GM21737 (cell line): ENCODE measurements around the gene PLXNA1.
A peak's percentile ranks its signal among the peaks of the same experiment; 100 is the strongest.

Experiments
- ATAC-seq: cut with Tn5 transposase; IDR thresholded peaks from one replicate; pipeline ENCODE4 v1.9.1; 2021; ENCODE audit warnings: mild to moderate bottlenecking, moderate library complexity; ENCODE audit not compliant: unreplicated experiment

PLXNA1 gene

GRCh38 chr3:126982471-126983175 is at the start of gene PLXNA1:
Gene PLXNA1, plus strand, starts transcription at chr3:126983115. Its CDS starts 5,479 bp downstream, at chr3:126988594.
- peak; percentile 66 for ATAC-seq

- ATAC-seq: no peak
Measured at GRCh38 chr3:126934031-126934531, 48.8 kb upstream of the PLXNA1 start.

GRCh38 chr3:126934991-126935390 is 47.9 kb upstream of the PLXNA1 start:
- no peak for ATAC-seq

- no peak for ATAC-seq
Measured at GRCh38 chr3:126935756-126936509, 47.0 kb upstream of the PLXNA1 start.

GRCh38 chr3:126936853-126937425 is 46.0 kb upstream of the PLXNA1 start:
- ATAC-seq: no peak

GRCh38 chr3:126937533-126937932 is 45.4 kb upstream of the PLXNA1 start:
- no peak for ATAC-seq

- no peak for ATAC-seq
Measured at GRCh38 chr3:126937973-126938372, 44.9 kb upstream of the PLXNA1 start.

GRCh38 chr3:126938520-126939337 is 44.2 kb upstream of the PLXNA1 start:
- ATAC-seq: no peak

GRCh38 chr3:126939338-126939718 is 43.6 kb upstream of the PLXNA1 start:
- no peak for ATAC-seq

- no peak for ATAC-seq
Measured at GRCh38 chr3:126939733-126940132, 43.2 kb upstream of the PLXNA1 start.

GRCh38 chr3:126941721-126942270 is 41.1 kb upstream of the PLXNA1 start:
- ATAC-seq: no peak

GRCh38 chr3:126944089-126944965 is 38.6 kb upstream of the PLXNA1 start:
- no peak for ATAC-seq

- ATAC-seq: no peak
Measured at GRCh38 chr3:126945171-126945721, 37.7 kb upstream of the PLXNA1 start.

- no peak for ATAC-seq
Measured at GRCh38 chr3:126945891-126946290, 37.0 kb upstream of the PLXNA1 start.

- ATAC-seq: no peak
Measured at GRCh38 chr3:126946405-126946804, 36.5 kb upstream of the PLXNA1 start.

GRCh38 chr3:126947429-126947828 is 35.5 kb upstream of the PLXNA1 start:
- no peak for ATAC-seq

GRCh38 chr3:126948980-126949535 is 33.9 kb upstream of the PLXNA1 start:
- ATAC-seq: no peak

GRCh38 chr3:126951561-126951960 is 31.4 kb upstream of the PLXNA1 start:
- no peak for ATAC-seq
